ENCODE data around the gene PCF11. TPM values are rescaled to one million over a fixed set of nuclear protein-coding genes. Genes with fewer than 3 reads are reported as not detected.

The PCF11 gene
- total RNA-seq, 2 experiments from 2014 or later = 80.1 to 98.8 TPM

DNA sequence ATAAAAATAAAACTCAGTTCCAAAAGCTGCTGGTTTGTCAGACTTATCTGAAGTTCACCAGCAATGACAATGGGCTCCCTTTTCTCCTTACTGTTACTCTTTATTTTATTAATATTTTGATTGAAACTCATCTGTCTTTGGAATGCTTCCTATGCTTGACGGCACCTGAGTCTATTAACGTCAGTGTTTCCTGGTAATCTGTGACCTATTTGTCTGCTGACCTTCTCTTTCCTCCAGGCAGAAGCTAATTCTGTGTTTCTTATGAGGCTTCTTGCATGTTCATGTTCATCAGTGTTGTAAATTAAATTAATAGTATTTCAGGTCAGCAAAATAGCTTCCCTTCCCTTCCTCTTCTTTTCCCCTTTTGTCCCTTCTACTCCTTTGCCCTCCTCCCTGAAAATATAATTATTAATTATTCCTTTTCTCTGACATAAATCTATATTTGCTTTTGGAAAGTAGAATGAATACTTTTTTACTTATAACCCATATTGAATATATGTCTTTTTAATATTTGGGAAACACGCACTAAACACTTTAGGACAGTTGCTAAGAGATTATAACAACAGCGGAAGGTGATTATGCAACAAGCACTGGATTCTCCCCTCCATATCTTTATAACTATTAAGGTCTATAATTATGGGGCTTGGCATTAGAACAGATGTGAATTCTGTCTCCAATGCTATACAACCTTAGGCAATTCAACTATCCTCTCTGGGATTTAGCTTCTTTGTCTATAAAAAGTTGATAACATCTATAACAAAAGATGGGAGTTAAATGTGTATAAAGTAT is 32.1 kb upstream of the PCF11 start:
- BruUV-seq (replicated peaks) = no TSS peak
- H3K9me3 ChIP-seq (ENCODE audit: low read length) = no peaks in the 10 kb centered on the region
- no peak overlapping the region for H2AFZ ChIP-seq (ENCODE audit: low read length)
- intact Hi-C loops (cut with micrococcal nuclease; ENCODE audit: unreplicated experiment) = no loop called here
- H3K27ac ChIP-seq (ENCODE audit: low read depth, low read length, poor library complexity, severe bottlenecking) = no peak overlapping the region
- no peak for TF ChIP-seq EZH2phosphoT487 (IDR thresholded peaks at IDR 0.05; ENCODE audit: borderline replicate concordance, low read depth, low read length)
- TF ChIP-seq, protein P1, sequence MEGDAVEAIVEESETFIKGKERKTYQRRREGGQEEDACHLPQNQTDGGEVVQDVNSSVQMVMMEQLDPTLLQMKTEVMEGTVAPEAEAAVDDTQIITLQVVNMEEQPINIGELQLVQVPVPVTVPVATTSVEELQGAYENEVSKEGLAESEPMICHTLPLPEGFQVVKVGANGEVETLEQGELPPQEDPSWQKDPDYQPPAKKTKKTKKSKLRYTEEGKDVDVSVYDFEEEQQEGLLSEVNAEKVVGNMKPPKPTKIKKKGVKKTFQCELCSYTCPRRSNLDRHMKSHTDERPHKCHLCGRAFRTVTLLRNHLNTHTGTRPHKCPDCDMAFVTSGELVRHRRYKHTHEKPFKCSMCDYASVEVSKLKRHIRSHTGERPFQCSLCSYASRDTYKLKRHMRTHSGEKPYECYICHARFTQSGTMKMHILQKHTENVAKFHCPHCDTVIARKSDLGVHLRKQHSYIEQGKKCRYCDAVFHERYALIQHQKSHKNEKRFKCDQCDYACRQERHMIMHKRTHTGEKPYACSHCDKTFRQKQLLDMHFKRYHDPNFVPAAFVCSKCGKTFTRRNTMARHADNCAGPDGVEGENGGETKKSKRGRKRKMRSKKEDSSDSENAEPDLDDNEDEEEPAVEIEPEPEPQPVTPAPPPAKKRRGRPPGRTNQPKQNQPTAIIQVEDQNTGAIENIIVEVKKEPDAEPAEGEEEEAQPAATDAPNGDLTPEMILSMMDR (conservative IDR thresholded peaks at IDR 0.05; ENCODE audit: low read length) = no peak
- H3K79me2 ChIP-seq (ENCODE audit: insufficient read depth, low read depth, low read length) = no peaks in the 10 kb centered on the region
- H4K20me1 ChIP-seq (ENCODE audit: insufficient read depth, low read length) = no peaks in the 10 kb centered on the region
- no peaks in the 10 kb centered on the region for H3K9me2 ChIP-seq (ENCODE audit: insufficient read depth, low read length)
- POLR2A ChIA-PET = interaction anchor here (0.8 to 1.0 kb wide), 2 partner anchors 8 to 12 kb away, joined by 3 to 4 read pairs; no protein-coding TSS in a partner anchor
- CTCF ChIA-PET (ENCODE audit: unreplicated experiment) = no interaction called here
- H3K4me2 ChIP-seq (ENCODE audit: low read length) = no peak overlapping the region
- peaks cover 6% of the 10 kb centered on the region for H3K4me1 ChIP-seq (ENCODE audit: insufficient read depth, low read length, poor library complexity, severe bottlenecking)
- H3K4me3 ChIP-seq (ENCODE audit: low read depth, low read length, poor library complexity, severe bottlenecking) = no peak overlapping the region
- H3K36me3 ChIP-seq (ENCODE audit: insufficient read depth, low read length) = no peaks in the 10 kb centered on the region
- no peak for DNase-seq (ENCODE audit: low spot score)

DNA sequence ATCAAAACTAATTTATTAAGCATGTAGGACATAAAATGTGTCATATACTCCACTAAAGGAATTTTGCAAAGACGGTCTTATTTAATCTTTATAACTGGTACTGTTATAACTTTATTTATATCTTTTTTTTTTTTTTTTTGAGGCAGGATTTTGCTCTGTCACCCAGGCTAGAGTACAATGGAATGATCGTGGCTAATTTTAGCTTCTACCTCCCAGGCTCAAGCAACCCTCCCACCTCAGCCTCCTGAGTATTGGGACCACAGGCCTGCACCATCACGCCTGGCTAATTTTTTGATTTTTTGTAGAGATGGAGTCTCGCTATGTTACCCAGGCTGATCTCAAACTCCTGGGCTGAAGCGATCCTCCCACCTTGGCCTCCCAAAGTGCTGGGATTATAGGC is 31.4 kb upstream of the PCF11 start:
- BruUV-seq (replicated peaks) = no TSS peak
- CTCF ChIA-PET (ENCODE audit: unreplicated experiment) = no interaction called here
- no peak overlapping the region for H3K4me3 ChIP-seq (ENCODE audit: low read depth, low read length, poor library complexity, severe bottlenecking)
- no peaks in the 10 kb centered on the region for H3K36me3 ChIP-seq (ENCODE audit: insufficient read depth, low read length)
- no peaks in the 10 kb centered on the region for H3K9me2 ChIP-seq (ENCODE audit: insufficient read depth, low read length)
- POLR2A ChIA-PET = interaction anchor here (1.0 kb wide), 1 partner anchor 9 kb away, joined by 4 read pairs; no protein-coding TSS in a partner anchor
- H3K4me1 ChIP-seq (ENCODE audit: insufficient read depth, low read length, poor library complexity, severe bottlenecking) = no peaks in the 10 kb centered on the region
- H3K79me2 ChIP-seq (ENCODE audit: insufficient read depth, low read depth, low read length) = no peaks in the 10 kb centered on the region
- intact Hi-C loops (cut with micrococcal nuclease; ENCODE audit: unreplicated experiment) = no loop called here
- DNase-seq (ENCODE audit: low spot score) = no peak
- no peak overlapping the region for H3K4me2 ChIP-seq (ENCODE audit: low read length)
- no peak for TF ChIP-seq EZH2phosphoT487 (IDR thresholded peaks at IDR 0.05; ENCODE audit: borderline replicate concordance, low read depth, low read length)
- TF ChIP-seq, protein P1 (conservative IDR thresholded peaks at IDR 0.05; ENCODE audit: low read length) = no peak
- H2AFZ ChIP-seq (ENCODE audit: low read length) = no peak overlapping the region
- H4K20me1 ChIP-seq (ENCODE audit: insufficient read depth, low read length) = no peaks in the 10 kb centered on the region
- H3K9me3 ChIP-seq (ENCODE audit: low read length) = no peaks in the 10 kb centered on the region
- no peak overlapping the region for H3K27ac ChIP-seq (ENCODE audit: low read depth, low read length, poor library complexity, severe bottlenecking)

DNA sequence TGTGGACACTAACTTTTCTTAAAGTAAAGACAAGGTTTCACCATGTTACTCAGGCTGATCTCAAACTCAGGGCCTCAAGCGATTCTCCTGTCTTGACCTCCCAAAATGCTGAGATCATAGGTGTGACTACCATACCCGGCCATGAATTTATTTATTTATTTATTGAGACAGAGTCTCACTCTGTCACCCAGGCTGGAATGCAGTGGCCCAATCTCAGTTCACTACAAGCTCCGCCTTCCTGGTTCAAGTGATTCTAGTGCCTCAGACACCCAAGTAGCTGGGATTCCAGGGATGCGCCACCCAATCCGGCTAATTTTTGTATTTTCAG is 29.7 kb upstream of the PCF11 start:
- Histone ChIP-seq H3K4me2 (ENCODE audit: low read length) (no peak overlapping the region), H3K36me3 (ENCODE audit: insufficient read depth, low read length) (no peaks in the 10 kb centered on the region), H3K4me3 (ENCODE audit: low read depth, low read length, poor library complexity, severe bottlenecking) (no peak overlapping the region), H3K9me3 (ENCODE audit: low read length) (no peaks in the 10 kb centered on the region), H3K9me2 (ENCODE audit: insufficient read depth, low read length) (no peaks in the 10 kb centered on the region), H3K27ac (ENCODE audit: low read depth, low read length, poor library complexity, severe bottlenecking) (no peak overlapping the region), H2AFZ (ENCODE audit: low read length) (no peak overlapping the region), H3K79me2 (ENCODE audit: insufficient read depth, low read depth, low read length) (no peaks in the 10 kb centered on the region), H4K20me1 (ENCODE audit: insufficient read depth, low read length) (no peaks in the 10 kb centered on the region), H3K4me1 (ENCODE audit: insufficient read depth, low read length, poor library complexity, severe bottlenecking) (no peaks in the 10 kb centered on the region)
- CTCF ChIA-PET (ENCODE audit: unreplicated experiment) = no interaction called here
- intact Hi-C loops (cut with micrococcal nuclease; ENCODE audit: unreplicated experiment) = no loop called here
- no TSS peak for BruUV-seq (replicated peaks)
- no peak for TF ChIP-seq EZH2phosphoT487 (IDR thresholded peaks at IDR 0.05; ENCODE audit: borderline replicate concordance, low read depth, low read length)
- TF ChIP-seq, protein P1 (conservative IDR thresholded peaks at IDR 0.05; ENCODE audit: low read length) = no peak
- no peak for DNase-seq (ENCODE audit: low spot score)
- POLR2A ChIA-PET = interaction anchor here (0.7 to 1.7 kb wide), 4 partner anchors 8 to 238 kb away, joined by 3 to 4 read pairs (median 4); no protein-coding TSS in a partner anchor
